Bone marrow (tissue), 2 donors: Measurements from ENCODE around the gene XRCC2.
"Not testable (repeated sequence)": the region's sequence is repeated elsewhere in the genome, so short reads cannot be mapped to it uniquely, and the experiment has no call there.

ENCODE experiments used
- DNase-seq, 2 donors: peaks; one replicate each; lab custom pipeline; 2025; lab: John Stamatoyannopoulos, UW

XRCC2 gene

DNA sequence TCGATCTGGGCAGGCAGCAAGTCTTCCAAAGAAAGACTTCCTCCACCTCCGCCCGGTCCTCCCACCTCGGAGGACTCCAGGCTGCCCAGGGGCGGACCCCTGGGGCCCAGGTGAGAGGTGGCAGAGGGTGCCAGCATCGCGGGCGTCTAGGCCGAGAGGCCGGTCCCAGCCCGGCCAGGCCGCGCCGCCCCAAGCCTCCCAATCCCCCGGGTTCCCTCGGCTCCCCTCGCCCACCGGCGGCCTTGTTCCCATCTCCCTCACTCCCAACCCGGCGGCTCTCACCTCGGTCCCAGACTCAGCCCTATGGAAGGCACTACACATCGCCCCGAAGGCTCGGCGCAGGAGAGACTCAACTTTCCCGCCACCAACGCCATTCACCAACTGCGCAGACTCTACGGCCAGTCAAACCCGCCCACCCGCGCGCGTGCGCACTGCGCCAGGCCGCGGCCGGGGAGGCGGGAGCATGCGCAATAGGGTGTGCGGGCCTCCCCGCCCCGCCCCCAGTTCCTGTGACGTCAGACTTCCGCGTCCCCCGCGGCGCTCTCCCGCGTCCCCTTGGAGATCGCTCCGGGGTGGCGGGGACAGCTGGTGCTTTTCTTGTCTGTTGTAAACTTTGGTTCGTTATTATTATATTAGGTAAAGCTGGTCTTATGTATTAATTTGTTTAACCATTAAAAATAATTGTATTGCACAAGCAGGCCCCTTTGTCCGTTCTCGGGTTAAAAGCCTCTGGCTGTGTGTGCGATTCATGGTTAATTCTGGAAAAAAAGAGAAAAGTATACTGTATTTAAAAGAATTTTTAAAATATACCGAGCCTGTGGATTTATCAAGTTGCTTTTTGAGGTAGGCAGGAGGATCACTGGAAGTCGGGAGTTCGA is at the start of gene XRCC2:
XRCC2 (minus strand) TSS at position 383 of the 878 bp plus-strand sequence; CDS start at position 321, 62 bp downstream.
- DNase-seq, result peak; percentile 85 to 91

DNA sequence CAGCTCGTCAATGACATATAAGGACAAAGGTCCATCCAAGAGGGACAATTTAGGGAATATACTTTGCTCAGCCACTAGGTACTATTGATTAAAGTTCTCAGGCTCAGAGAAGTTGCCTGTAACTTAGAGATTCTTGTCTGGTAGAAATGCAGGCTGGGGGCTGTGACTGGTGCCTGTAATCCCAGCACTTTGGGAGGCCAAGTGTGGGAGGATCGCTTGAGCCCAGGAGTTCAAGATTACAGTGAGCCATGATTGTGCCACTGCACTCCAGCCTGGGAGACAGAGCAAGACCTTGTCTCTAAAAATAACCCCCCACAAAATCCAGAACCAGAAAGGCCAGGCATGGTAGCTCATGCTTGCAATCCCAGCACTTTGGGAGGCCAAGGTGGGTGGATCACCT is 47.4 kb upstream of the XRCC2 start:
- DNase-seq, result no peak

DNA sequence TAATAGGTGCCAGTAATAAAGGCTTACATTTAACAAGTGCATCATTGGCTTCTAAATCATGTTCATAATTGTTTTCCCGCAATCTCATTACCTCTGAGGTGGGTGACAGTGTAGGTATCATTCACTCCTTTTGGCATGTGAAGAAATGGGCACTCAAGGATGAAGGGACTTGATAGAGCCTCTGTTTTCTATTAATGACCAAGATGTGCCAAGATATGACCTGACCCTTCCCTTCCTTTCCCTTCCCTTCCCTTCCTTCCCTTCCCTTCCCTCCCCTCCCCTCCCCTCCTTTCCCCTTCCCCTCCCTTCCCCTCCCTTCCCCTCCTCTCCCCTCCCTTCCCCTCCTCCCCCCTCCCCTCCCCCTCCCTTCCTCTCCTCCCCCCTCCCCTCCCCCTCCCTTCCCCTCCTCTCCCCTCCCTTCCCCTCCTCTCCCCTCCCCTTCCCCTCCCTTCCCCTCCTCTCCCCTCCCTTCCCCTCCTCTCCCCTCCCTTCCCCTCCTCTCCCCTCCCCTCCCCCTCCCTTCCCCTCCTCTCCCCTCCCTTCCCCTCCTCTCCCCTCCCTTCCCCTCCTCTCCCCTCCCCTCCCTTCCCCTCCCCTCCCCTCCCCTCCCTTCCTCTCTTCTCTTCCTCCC is 36.6 kb upstream of the XRCC2 start:
- not testable (repeated sequence) for DNase-seq

GRCh38 chr7:152711444-152711944 is 35.6 kb upstream of the XRCC2 start:
- DNase-seq, result no peak

- no peak for DNase-seq
These were observed 34.2 kb upstream of the XRCC2 start for GRCh38 chr7:152710153-152710442.

- DNase-seq, result no peak
These were observed 33.6 kb upstream of the XRCC2 start for GRCh38 chr7:152709287-152710152.

DNA sequence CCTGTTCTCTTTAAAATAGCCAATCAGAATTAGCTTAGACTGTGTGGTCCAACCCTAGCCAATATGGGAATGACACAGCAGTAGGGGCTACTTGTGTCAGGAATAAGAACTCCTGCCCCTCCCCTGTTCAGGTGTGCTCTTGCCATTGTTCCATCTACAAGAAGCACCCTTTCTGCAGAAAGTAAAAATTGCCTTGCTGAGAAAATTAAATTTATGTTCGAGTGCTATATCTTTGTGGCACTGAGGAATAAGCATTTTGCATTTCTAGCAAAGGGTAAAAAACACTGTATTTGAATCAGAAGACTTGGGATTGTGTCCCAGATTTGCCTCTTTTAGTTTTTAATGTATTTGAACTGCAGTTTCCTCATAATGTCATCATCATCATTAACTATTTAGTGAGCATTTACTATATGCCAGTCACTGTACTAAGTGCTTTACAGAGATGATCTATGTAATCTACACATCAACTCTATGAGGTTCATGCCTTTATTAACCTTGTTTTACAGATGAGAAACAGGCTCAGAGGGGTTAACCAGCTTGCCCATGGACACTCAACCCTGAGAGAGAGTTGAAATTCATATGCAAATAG is 28.9 kb upstream of the XRCC2 start:
- DNase-seq, result no peak

GRCh38 chr7:152699079-152699478 is 23.1 kb upstream of the XRCC2 start:
- DNase-seq, result no peak

GRCh38 chr7:152697268-152697974 is 21.5 kb upstream of the XRCC2 start:
- not testable (repeated sequence) for DNase-seq

DNA sequence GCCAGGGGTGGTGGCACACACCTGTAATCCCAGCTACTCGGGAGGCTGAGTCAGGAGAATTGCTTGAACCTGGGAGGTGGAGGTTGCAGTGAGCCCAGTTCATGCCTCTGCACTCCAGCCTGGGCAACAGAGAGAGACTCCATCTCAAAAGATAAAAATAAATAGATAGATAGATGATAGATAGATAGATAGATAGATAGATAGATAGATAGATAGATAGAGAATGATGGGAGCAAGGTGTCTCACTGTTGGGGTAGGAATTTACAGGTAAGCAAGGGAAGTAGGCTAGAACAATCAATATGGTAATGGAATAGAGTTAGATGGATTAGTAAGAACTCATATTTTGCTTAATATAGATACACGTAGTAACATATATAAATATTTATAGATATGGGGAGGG is 16.3 kb upstream of the XRCC2 start:
- not testable (repeated sequence) for DNase-seq

DNA sequence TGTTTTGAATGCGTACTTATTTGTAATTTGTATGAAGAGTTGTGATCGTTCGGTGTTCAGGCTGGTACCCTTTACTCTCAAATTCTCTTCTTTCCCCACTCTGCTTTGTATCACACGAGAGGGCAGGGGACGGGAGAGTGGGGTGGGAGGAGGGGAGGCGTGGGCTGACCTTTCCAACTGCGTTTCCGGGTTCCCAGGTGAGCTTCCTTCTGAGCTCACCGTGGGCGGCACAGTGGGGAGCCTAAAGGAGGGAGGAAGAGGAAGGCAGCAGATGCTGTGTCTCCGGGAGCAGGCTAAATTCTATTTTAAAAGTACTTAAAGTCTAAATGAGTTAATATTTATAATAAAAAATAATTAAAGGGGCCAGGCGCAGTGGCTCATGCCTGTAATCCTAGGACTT is 7.4 kb upstream of the XRCC2 start:
- no peak for DNase-seq

GRCh38 chr7:152677808-152678670 is 2.1 kb upstream of the XRCC2 start:
- DNase-seq, result no peak

- DNase-seq, result no peak
These were observed 832 bp downstream of the XRCC2 start for GRCh38 chr7:152674860-152675758.

DNA sequence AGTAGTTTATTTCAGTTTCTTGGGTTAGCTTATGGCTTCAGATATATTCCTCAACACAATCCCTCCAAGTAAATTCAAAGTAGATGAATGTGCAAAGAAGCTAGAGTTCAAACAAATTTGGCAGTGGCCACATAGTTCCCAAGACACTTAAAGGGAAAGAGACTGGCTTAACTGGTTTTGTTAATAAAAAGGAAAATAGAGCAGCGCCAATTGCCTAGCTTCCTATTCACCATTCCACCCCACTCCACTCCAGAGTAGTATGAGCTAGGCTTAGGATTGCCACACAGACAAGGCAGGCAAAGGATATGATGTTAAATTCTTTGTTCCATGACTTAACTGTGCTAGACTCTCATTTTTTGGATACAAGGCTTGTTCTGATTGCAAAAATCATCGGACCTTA is 2.0 kb downstream of the XRCC2 start:
- no peak for DNase-seq

DNA sequence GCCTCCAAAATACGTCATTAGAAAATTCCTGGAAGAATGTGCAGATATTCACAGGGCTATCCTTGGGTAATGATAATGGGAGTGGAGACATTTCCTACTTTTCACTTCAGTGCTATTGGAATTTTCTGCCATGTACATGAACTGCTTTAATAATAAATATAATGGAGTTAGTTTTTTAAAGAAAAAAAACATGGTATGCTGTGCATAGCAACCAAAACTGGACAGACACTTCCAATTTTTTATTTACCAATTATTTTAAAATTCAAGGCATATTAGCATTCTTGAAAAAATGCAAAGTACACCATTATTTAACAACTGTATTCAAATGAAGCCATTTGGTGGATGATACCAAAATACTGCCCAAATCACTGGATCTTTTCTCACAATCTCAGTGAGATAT is 3.3 kb downstream of the XRCC2 start:
- DNase-seq, result no peak

DNA sequence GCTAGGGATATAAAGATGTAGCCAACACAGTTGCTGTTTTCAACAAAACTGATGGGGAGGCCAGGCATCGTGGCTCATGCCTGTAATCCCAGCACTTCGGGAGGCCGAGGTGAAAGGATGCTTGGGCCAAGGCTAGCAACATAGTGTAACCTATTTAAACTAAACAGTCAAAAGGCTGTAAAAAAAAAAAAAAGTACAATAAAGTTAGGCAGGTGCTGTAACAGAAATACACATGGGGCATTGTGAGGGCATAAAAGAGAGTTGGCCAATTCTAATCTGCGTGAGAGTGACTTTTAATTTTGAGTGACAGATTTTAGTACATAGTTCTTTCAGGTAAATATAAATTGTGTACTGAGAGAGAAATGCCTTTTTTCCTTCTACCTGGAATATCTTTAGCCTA is 6.2 kb downstream of the XRCC2 start:
- DNase-seq, result no peak

DNA sequence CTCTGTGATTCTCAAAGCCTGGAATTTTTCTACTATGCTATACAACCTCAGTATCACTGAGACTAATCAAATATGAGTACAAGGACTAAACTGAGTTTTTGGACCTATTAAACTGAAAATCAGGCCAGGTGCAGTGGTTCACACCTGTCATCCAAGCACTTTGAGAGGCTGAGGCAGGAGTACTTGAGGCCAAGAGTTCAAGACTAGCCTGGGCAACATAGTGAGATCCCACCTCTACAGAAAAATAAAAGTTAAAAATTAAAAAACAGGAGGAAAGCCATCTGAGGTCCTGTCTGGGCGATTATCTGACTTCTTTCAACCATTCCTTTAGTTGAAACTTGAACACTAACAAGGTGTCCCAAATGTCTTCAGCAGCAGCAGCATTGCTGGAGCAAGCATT is 7.0 kb downstream of the XRCC2 start:
- no peak for DNase-seq

DNA sequence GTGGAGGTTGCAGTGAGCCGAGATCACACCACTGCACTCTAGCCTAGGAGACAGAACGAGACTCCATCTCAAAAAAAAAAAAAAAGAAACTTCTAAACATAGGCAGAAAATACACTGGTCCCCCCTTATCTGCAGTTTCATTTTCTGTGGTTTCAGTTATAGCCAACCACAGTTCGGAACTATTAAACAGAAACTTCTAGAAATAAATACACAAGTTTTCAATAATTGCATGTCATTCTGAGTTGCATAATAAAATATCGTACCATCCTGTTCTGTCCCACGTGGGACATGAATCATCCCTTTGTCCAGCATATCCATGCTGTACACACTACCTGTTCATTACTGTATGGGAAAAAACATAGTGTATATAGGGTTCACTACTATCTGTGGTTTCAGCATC is 8.0 kb downstream of the XRCC2 start:
- DNase-seq, result no peak

GRCh38 chr7:152666078-152666477 is 9.9 kb downstream of the XRCC2 start:
- DNase-seq, result no peak
